ENCODE measurements around the gene SREBF1.
A peak's percentile ranks its signal among the peaks of the same experiment; 100 is the strongest.

Gene SREBF1

DNA sequence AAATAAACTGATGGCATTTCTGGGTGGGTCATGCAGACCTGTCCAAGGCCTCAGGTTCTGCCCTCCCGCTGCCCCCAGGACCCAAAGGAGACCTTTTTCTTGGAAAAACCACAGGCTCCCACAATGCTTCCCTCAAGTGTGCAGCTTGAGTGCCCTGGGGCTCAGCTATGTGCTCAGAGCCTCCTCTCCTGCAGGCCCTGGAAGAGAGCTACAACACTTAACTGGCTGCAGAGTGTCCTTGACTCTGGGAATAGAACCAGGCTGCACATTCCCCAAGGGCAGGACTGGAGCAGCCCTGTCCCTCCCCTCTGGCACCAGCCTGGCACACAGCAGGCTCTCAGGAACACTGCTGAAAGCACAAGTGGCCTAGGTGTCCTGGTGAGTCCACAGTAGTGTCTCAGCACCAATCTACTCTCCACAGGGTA is 4.8 kb upstream of the SREBF1 start:
- no peak for DNase-seq (ENCODE audit: low read depth)

GRCh38 chr17:17840751-17841591 is 4.2 kb upstream of the SREBF1 start:
- DNase-seq (ENCODE audit: low read depth), result no peak

- peak; percentile 61 for DNase-seq (ENCODE audit: low read depth)
These were observed 3.3 kb upstream of the SREBF1 start for GRCh38 chr17:17839791-17840707.

GRCh38 chr17:17837966-17838962 is 1.5 kb upstream of the SREBF1 start:
- no peak for DNase-seq (ENCODE audit: low read depth)

GRCh38 chr17:17837380-17837821 is 615 bp upstream of the SREBF1 start:
- DNase-seq (ENCODE audit: low read depth), result no peak

- peak; percentile 95 for DNase-seq (ENCODE audit: low read depth)
These were observed 452 bp downstream of the SREBF1 start for GRCh38 chr17:17836250-17836817.

DNA sequence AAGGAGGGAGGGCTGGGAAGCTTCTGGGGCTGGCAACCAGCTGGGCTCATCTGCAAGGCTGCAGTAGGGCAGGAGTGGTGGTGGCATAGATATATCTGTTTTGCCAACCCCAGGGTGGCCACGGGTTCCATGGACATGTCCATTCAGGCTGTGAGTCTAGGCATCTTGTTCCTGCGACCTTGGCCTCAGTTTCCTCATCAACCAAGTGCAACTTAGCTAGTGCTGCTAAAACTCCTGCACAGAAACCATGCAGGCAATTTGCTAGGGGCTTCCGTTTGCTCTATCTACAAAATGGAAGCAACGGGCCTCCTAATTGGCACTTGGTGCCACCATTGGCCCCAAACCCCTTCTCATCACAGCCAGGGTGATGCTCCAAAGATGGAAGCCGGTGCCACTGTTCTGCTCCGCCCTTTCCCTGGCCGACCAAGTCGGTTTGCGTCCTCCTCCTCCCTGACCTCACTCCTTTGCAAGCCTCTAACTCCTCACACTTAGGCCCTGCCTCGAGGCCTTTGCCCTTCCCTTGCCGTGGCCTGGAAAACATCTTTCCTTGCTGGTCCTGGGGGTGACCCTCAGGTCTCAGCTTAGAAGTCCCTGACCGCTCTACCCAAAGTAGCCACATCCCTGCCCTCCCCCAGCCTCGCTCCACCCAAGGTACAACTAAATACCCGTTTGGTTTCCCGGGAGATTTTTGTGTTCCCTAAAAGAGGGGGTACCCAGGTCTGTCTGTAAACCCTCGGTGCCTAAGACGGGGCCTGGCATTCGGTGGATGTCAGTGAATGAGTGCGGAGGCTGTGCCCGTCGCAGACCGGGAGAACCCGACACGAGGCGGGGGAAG is 1.2 kb downstream of the SREBF1 start:
- DNase-seq (ENCODE audit: low read depth), result no peak

GRCh38 chr17:17834974-17835373 is 1.8 kb downstream of the SREBF1 start:
- DNase-seq (ENCODE audit: low read depth), result no peak

- DNase-seq (ENCODE audit: low read depth), result no peak
These were observed 3.0 kb downstream of the SREBF1 start for GRCh38 chr17:17833658-17834357.

DNA sequence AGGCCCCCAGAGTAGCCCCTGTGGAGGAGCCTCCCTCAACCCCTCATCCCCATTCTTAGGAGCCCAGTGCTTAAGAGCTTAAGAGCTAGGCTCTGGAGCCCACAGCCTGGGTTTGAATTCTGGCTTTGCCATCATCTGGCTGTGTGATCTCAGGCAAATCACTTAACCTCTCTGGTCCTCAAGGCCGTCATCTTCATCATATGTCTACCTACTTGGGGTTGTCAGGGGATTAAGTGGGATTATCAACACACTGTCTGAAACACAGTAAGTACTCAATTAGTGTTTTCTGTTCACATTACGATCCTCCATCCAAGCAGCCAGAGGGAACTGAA is 4.8 kb downstream of the SREBF1 start:
- DNase-seq (ENCODE audit: low read depth), result no peak

GRCh38 chr17:17831208-17832031 is 5.4 kb downstream of the SREBF1 start:
- DNase-seq (ENCODE audit: low read depth), result no peak

DNA sequence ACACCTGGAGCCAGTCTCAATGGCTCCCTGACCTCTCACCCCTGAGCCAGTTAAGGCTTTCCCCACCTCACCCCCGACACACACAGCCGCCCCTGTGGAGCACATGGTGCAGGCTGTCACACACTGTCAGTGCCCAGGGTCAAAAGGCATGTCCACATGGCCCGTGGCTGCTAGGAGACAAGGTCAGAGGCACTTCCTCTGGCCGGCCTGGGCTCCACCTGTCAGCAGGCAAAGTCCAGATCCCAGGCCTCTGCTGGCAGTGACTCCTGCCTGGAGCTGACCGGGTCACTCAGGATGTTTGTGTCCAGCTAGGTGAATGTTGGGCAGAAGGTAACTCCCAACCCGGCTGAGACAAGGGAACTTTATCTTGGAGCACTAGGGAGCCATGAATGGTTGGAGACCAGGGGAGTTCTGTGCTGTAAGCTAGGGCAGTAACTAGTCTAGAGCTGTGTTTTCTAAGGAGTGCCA is 6.0 kb downstream of the SREBF1 start:
- no peak for DNase-seq (ENCODE audit: low read depth)

DNA sequence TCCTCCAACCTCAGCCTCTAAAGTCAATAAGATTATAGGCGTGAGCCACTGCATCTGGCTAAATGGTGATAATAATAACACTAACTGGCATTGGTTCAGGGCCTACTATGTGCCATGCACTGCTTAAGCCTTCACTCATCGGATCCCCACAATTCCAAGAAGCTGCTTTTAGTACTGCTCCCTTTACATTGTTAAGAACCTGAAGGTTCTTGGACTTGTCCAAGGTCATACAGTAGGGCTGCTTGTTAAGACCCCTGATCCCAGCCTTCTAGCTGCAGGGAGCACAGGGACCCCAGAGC is 6.6 kb downstream of the SREBF1 start:
- no peak for DNase-seq (ENCODE audit: low read depth)

DNA sequence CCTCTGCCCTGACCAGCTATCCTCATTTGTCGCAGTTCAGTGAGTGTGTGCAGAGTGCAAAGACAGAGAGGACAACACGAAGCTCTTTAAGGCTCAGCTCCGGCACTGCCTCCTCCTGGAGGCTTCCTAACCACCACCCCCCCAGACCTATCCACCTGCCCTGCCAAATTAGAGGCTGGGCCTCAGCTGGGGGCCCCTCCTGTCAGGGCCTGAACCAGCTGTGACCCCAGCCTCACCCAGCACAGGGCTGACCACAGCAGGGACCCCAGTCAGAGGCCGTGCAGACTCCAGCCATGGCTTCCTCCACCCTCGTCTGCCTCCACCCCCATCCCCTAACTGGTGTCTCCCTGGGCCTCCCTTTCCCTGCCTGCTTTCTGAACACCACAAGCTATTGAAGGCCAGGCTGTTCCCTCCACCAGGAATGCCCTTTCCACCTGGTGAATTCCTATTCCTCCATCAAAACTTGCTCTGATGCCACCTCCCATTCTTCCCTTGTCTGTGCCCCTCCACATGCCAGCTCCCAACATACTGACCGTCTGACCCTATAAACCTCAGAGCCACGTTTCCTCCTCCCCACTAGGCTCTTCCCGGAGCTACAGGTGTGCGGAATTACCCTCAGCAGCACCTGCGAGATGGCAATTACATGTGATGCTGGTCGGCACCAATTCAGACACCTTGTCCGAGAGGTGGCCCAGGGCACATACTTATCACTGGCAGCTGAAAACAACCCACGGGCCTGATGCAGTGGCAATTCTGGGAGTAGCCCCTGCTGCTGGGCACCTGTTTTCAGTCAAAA is 8.8 kb downstream of the SREBF1 start:
- no peak for DNase-seq (ENCODE audit: low read depth)

DNA sequence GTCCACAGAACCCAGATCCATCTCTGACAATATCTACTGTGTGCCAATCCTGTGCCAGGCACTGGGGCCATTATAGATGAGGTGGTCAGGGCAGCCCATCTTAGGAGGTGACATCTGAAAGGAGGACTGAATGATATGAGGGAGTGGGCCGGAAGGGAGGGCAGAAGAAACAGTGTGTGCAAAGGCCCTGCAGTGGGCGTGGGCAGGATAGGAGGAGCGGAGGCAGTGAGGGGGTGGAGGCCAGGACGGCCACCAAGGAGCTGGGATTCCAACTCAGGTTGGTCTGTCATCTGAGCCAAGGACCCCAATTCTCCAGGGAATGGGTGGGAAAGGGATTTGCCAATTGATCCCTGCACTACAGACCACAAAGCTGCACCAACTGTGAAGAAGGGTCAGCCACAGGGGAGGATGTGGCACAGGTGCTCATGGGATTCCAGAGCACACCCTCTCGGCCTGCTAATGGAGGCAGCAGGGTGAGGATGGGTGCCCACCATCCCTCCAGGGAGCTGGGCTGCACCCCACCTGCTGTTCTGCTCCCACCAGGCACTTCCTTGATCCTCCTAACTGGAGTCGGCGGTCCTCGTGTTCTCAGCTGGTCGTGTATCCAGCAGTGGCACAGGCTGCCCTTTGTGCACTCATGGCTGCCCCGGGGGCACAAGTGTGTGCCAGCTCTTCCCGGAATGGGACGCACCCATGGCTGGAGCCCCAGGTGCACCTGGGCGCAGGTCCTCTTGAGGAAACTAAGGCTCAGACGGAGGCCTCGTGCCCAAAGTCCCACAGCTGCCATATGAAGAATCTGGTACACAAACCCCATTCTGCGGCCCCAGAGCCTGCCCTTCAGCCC is 9.6 kb downstream of the SREBF1 start:
- no peak for DNase-seq (ENCODE audit: low read depth)

DNA sequence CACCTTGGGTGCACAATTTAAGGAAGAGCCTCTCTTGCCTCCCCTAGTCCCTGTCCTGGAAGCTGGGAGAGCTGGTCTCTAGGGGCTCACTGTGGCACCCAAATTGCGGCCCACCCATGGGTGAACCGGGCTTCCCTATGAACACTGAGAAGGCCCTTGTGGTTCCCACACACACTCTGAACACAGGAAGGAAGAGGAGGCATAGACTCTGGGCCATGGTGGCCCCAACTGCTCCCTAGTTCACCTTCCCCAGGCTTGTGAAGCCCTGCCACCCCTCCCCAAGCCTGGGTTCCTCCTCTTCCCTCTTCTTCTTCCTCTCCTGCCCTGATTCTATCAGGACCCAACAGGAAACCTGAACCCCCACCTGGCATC is 10.5 kb downstream of the SREBF1 start:
- DNase-seq (ENCODE audit: low read depth), result no peak
